Caco-2 (cell line): ENCODE measurements around the gene MT1A. TPM values are rescaled to one million over a fixed set of nuclear protein-coding genes. Genes with fewer than 3 reads are reported as not detected.

Source experiments
- BruUV-seq: library from RNA; stranded (reverse); fragments of 400-500 nt; replicated peaks from 2 replicates; lab custom pipeline; 2021; lab: Mats Ljungman, UMichigan
- CTCF ChIA-PET: fragments of 300-600 bp; sonication (Branson Sonifier 250); formaldehyde crosslinking; loops from one replicate; lab custom pipeline; 2022; ENCODE audit warnings: antibody characterized with exemption; lab: Charles Lee
- POLR2A ChIA-PET: fragments of 300-600 bp; sonication (Branson Sonifier 250); formaldehyde crosslinking; loops from one replicate; lab custom pipeline; 2022; ENCODE audit warnings: antibody characterized with exemption; lab: Charles Lee
- DNase-seq, 2 experiments: peaks; one replicate each; pipeline versions ENCODE4 v3.0.0 to v3.0.0-alpha.2; 2020 to 2022
- H3K27me3 ChIP-seq: replicated peaks from 2 replicates; pipeline ENCODE4 v1.6.0; 2011; ENCODE audit warnings: low read length; ENCODE audit not compliant: control insufficient read depth, insufficient read depth
- H3K36me3 ChIP-seq: 2 replicates; pipeline ENCODE4 v1.5.1; 2011; ENCODE audit warnings: low read length; ENCODE audit not compliant: control insufficient read depth, insufficient read depth
- H3K4me1 ChIP-seq: fragments of 250-450 bp; sonication (Bioruptor Pico); 2 replicates; pipeline ENCODE4 v1.5.1; 2020; ENCODE audit warnings: mild to moderate bottlenecking
- H3K4me3 ChIP-seq: 2 replicates; pipeline ENCODE4 v1.5.1; 2011; ENCODE audit warnings: low read depth, mild to moderate bottlenecking, control low read depth, low read length
- H3K9me3 ChIP-seq: fragments of 250-450 bp; sonication (Bioruptor Pico); 2 replicates; pipeline ENCODE4 v1.5.1; 2020; ENCODE audit warnings: mild to moderate bottlenecking, moderate library complexity
- H3K27ac Mint-ChIP-seq: one replicate; pipeline ENCODE4 v1.8.0; 2022; ENCODE audit warnings: mixed read lengths; ENCODE audit not compliant: unreplicated experiment
- H3K27me3 Mint-ChIP-seq: one replicate; pipeline ENCODE4 v1.8.0; 2022; ENCODE audit warnings: mixed read lengths; ENCODE audit not compliant: insufficient read depth, unreplicated experiment
- H3K36me3 Mint-ChIP-seq: one replicate; pipeline ENCODE4 v1.8.0; 2022; ENCODE audit warnings: mild to moderate bottlenecking, mixed read lengths; ENCODE audit not compliant: insufficient read depth, unreplicated experiment
- H3K4me1 Mint-ChIP-seq: one replicate; pipeline ENCODE4 v1.8.0; 2022; ENCODE audit warnings: low read depth, mixed read lengths; ENCODE audit not compliant: unreplicated experiment
- H3K4me3 Mint-ChIP-seq: one replicate; pipeline ENCODE4 v1.8.0; 2022; ENCODE audit warnings: mild to moderate bottlenecking, moderate library complexity, mixed read lengths; ENCODE audit not compliant: unreplicated experiment
- H3K9me3 Mint-ChIP-seq: one replicate; pipeline ENCODE4 v1.8.0; 2022; ENCODE audit warnings: mixed read lengths; ENCODE audit not compliant: unreplicated experiment
- CTCF ChIP-seq, 2 experiments: fragments of 200-600 bp in 1 of 2; IDR thresholded peaks; 1 replicate in 1 of 2; 2 replicates in 1 of 2; pipeline versions ENCODE4 v1.5.1 to v1.8.0; 2011 to 2022; ENCODE audit warnings: antibody characterized with exemption in 1 of 2, control low read depth in 1 of 2, inconsistent platforms in 1 of 2, low read depth in 1 of 2, low read length in 1 of 2, mild to moderate bottlenecking in 1 of 2, moderate library complexity in 1 of 2; ENCODE audit not compliant: insufficient read depth in 1 of 2, severe bottlenecking in 1 of 2, unreplicated experiment in 1 of 2
- intact Hi-C: fragments of 100-400 bp; cut with micrococcal nuclease; formaldehyde crosslinking; loops from one replicate; pipeline ENCODE4 v1.10.0; 2022; ENCODE audit not compliant: unreplicated experiment
- total RNA-seq: library from RNA; stranded (reverse); gene quantifications from 2 replicates; pipeline ENCODE4 v1.2.3, GENCODE V29; 2022

The MT1A gene
- total RNA-seq, 1 experiment from 2014 or later: 2.5 TPM

GRCh38 chr16:56653218-56653617 is 14.8 kb downstream of the MT1A start:
- Mint-ChIP-seq H3K4me3 (no peak overlapping the region), H3K4me1 (no peaks in the 10 kb centered on the region), H3K27ac (no peak overlapping the region), H3K36me3 (peaks cover 5% of the 10 kb centered on the region), H3K27me3 (peaks cover 3% of the 10 kb centered on the region), H3K9me3 (no peaks in the 10 kb centered on the region)
- Histone ChIP-seq H3K4me3 (no peak overlapping the region), H3K27me3 (no peaks in the 10 kb centered on the region), H3K36me3 (no peaks in the 10 kb centered on the region), H3K9me3 (no peaks in the 10 kb centered on the region), H3K4me1 (peaks cover 16% of the 10 kb centered on the region)
- ChIA-PET POLR2A (no interaction called here), CTCF (interaction anchor here (0.7 kb wide), 2 partner anchors 10 to 45 kb away, joined by 3 to 5 read pairs; partner anchors contain the start of gene MT2A)
- intact Hi-C loops: no loop called here
- TF ChIP-seq CTCF (IDR thresholded peaks at IDR 0.05; ENCODE audit: insufficient read depth in 1 of 2, low read depth in 1 of 2, low read length in 1 of 2, severe bottlenecking in 1 of 2, unreplicated experiment in 1 of 2): no peak
- no TSS peak for BruUV-seq
- no peak for DNase-seq

- Mint-ChIP-seq H3K27me3 (peaks cover 13% of the 10 kb centered on the region), H3K36me3 (peaks cover 5% of the 10 kb centered on the region), H3K9me3 (no peaks in the 10 kb centered on the region), H3K27ac (no peak within 1 kb of the TSS), H3K4me1 (no peaks in the 10 kb centered on the region), H3K4me3 (peak within 1 kb of the TSS; percentile 81)
- Histone ChIP-seq H3K4me1 (peaks cover 11% of the 10 kb centered on the region), H3K4me3 (peak within 1 kb of the TSS; percentile 69), H3K36me3 (no peaks in the 10 kb centered on the region), H3K9me3 (no peaks in the 10 kb centered on the region), H3K27me3 (no peaks in the 10 kb centered on the region; the same call in 1 of the 2 replicates)
- ChIA-PET CTCF (interaction anchor here (0.6 to 1.5 kb wide), 10 partner anchors 13 to 301 kb away, joined by 3 to 10 read pairs (median 4); partner anchors contain the start of genes NUDT21 and OGFOD1), POLR2A (interaction anchor here (0.6 to 0.8 kb wide), 10 partner anchors 17 to 647 kb away, joined by 3 to 9 read pairs (median 4); partner anchors contain the start of gene MT2A)
- intact Hi-C loops: loop anchor here (1.0 to 5.0 kb wide), 3 partner anchors 8 to 50 kb away; partner anchors contain the start of gene MT2A
- peak; percentile 88 to 97 for DNase-seq
- TF ChIP-seq CTCF (IDR thresholded peaks at IDR 0.05; ENCODE audit: insufficient read depth in 1 of 2, low read depth in 1 of 2, low read length in 1 of 2, severe bottlenecking in 1 of 2, unreplicated experiment in 1 of 2): peak in 1 of 2 experiments; percentile 9
- no TSS peak for BruUV-seq
Observed at GRCh38 chr16:56657555-56658326, 19.3 kb downstream of the MT1A start, which contains the start of gene MT1F. Gene MT1F, plus strand, starts transcription at chr16:56657959. Its CDS starts 100 bp downstream, at chr16:56658059.

GRCh38 chr16:56658327-56658875 is 19.9 kb downstream of the MT1A start:
- H3K9me3 ChIP-seq: no peaks in the 10 kb centered on the region
- CTCF ChIA-PET: interaction anchor here (1.2 to 1.5 kb wide), 2 partner anchors 15 to 43 kb away, joined by 4 to 5 read pairs; no protein-coding TSS in a partner anchor
- DNase-seq: no peak
- no peaks in the 10 kb centered on the region for H3K9me3 Mint-ChIP-seq
- no peak overlapping the region for H3K27ac Mint-ChIP-seq
- POLR2A ChIA-PET: no interaction called here
- intact Hi-C loops: loop anchor here (5.0 kb wide), 2 partner anchors 44 to 51 kb away; partner anchors contain the start of gene MT2A
- H3K4me3 ChIP-seq: peak overlapping the region; percentile 69
- no TSS peak for BruUV-seq
- TF ChIP-seq CTCF (IDR thresholded peaks at IDR 0.05; ENCODE audit: insufficient read depth in 1 of 2, low read depth in 1 of 2, low read length in 1 of 2, severe bottlenecking in 1 of 2, unreplicated experiment in 1 of 2): no peak
- H3K4me1 Mint-ChIP-seq: no peaks in the 10 kb centered on the region
- H3K4me1 ChIP-seq: peaks cover 11% of the 10 kb centered on the region
- H3K27me3 Mint-ChIP-seq: peaks cover 13% of the 10 kb centered on the region
- H3K36me3 ChIP-seq: no peaks in the 10 kb centered on the region
- peak overlapping the region; percentile 81 for H3K4me3 Mint-ChIP-seq
- H3K36me3 Mint-ChIP-seq: peaks cover 5% of the 10 kb centered on the region
- no peaks in the 10 kb centered on the region; the same call in 1 of the 2 replicates for H3K27me3 ChIP-seq
